Endothelial cell (in vitro differentiated cells): ENCODE measurements around the gene SLC17A2. TPM values are rescaled to one million over a fixed set of nuclear protein-coding genes. Genes with fewer than 3 reads are reported as not detected.

Experiments used
- DNase-seq: peaks from one replicate; pipeline ENCODE4 v3.0.0; 2021; ENCODE audit warnings: low spot score
- H3K27ac Mint-ChIP-seq: one replicate; pipeline ENCODE4 v1.8.0; 2021; ENCODE audit warnings: mixed read lengths, inconsistent platforms; ENCODE audit not compliant: unreplicated experiment
- H3K27me3 Mint-ChIP-seq: one replicate; pipeline ENCODE4 v1.8.0; 2021; ENCODE audit warnings: mild to moderate bottlenecking, moderate library complexity, mixed read lengths, inconsistent platforms; ENCODE audit not compliant: unreplicated experiment
- H3K36me3 Mint-ChIP-seq: one replicate; pipeline ENCODE4 v1.8.0; 2021; ENCODE audit warnings: mild to moderate bottlenecking, low read depth, mixed read lengths, inconsistent platforms; ENCODE audit not compliant: unreplicated experiment
- H3K4me1 Mint-ChIP-seq: one replicate; pipeline ENCODE4 v1.8.0; 2021; ENCODE audit warnings: mild to moderate bottlenecking, mixed read lengths, inconsistent platforms; ENCODE audit not compliant: unreplicated experiment
- H3K4me3 Mint-ChIP-seq: one replicate; pipeline ENCODE4 v1.8.0; 2021; ENCODE audit warnings: mild to moderate bottlenecking, mixed read lengths, inconsistent platforms; ENCODE audit not compliant: unreplicated experiment
- H3K9me3 Mint-ChIP-seq: one replicate; pipeline ENCODE4 v1.8.0; 2021; ENCODE audit warnings: mixed read lengths, inconsistent platforms; ENCODE audit not compliant: unreplicated experiment
- total RNA-seq: library from RNA; stranded (reverse); fragmentation: NEBNext Ultra II Directional; extraction: Animal tissue kit (Norgen Biotek cat#: 25700); gene quantifications from one replicate; pipeline ENCODE4 v1.2.1, GENCODE V29; 2021; ENCODE audit not compliant: unreplicated experiment
- TF ChIP-seq, protein P1 (sequence below): fragments of 200-600 bp; sonication (generic); IDR thresholded peaks from one replicate; pipeline ENCODE4 v1.5.0; 2021; ENCODE audit warnings: antibody characterized with exemption; ENCODE audit not compliant: unreplicated experiment

Gene SLC17A2
- total RNA-seq, 1 donor from 2014 or later = not detected

GRCh38 chr6:25886066-25886465 lies 44.4 kb downstream of the SLC17A2 start:
- no peak overlapping the region for H3K4me3 Mint-ChIP-seq
- no peaks in the 10 kb centered on the region for H3K27me3 Mint-ChIP-seq
- no peak overlapping the region for H3K27ac Mint-ChIP-seq
- TF ChIP-seq, protein P1, sequence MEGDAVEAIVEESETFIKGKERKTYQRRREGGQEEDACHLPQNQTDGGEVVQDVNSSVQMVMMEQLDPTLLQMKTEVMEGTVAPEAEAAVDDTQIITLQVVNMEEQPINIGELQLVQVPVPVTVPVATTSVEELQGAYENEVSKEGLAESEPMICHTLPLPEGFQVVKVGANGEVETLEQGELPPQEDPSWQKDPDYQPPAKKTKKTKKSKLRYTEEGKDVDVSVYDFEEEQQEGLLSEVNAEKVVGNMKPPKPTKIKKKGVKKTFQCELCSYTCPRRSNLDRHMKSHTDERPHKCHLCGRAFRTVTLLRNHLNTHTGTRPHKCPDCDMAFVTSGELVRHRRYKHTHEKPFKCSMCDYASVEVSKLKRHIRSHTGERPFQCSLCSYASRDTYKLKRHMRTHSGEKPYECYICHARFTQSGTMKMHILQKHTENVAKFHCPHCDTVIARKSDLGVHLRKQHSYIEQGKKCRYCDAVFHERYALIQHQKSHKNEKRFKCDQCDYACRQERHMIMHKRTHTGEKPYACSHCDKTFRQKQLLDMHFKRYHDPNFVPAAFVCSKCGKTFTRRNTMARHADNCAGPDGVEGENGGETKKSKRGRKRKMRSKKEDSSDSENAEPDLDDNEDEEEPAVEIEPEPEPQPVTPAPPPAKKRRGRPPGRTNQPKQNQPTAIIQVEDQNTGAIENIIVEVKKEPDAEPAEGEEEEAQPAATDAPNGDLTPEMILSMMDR = no peak
- no peaks in the 10 kb centered on the region for H3K9me3 Mint-ChIP-seq
- H3K4me1 Mint-ChIP-seq = no peaks in the 10 kb centered on the region
- DNase-seq = no peak
- H3K36me3 Mint-ChIP-seq = no peaks in the 10 kb centered on the region

GRCh38 chr6:25883991-25884390 lies 46.5 kb downstream of the SLC17A2 start:
- Mint-ChIP-seq H3K4me3 (no peak overlapping the region), H3K36me3 (no peaks in the 10 kb centered on the region), H3K27ac (no peak overlapping the region), H3K4me1 (no peaks in the 10 kb centered on the region), H3K27me3 (no peaks in the 10 kb centered on the region), H3K9me3 (no peaks in the 10 kb centered on the region)
- no peak for DNase-seq
- TF ChIP-seq, protein P1 = no peak

GRCh38 chr6:25883536-25883935 lies 47.0 kb downstream of the SLC17A2 start:
- Mint-ChIP-seq H3K4me1 (no peaks in the 10 kb centered on the region), H3K27ac (no peak overlapping the region), H3K9me3 (no peaks in the 10 kb centered on the region), H3K4me3 (no peak overlapping the region), H3K27me3 (no peaks in the 10 kb centered on the region), H3K36me3 (no peaks in the 10 kb centered on the region)
- DNase-seq = no peak
- TF ChIP-seq, protein P1 = no peak

DNA sequence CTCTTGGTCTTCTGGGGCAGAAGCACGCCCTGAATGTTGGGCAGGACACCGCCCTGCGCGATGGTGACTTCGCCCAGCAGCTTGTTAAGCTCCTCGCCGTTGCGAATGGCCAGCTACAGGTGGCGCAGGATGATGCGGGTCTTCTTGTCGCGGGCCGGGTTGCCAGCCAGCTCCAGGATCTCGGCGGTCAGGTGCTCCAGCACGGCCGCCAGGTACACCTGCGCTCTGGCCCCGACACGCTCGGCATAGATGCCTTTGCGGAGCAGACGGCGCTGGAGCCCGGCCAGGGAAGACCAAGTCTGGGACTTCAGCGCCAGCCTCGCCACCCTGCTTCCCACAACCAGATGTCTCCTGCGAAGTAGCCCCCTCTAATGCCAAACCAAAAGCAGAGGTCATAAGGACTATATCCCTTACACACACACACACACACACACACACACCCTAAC lies 48.4 kb downstream of the SLC17A2 start:
- peak; percentile 61 for DNase-seq

GRCh38 chr6:25880601-25881000 lies 49.9 kb downstream of the SLC17A2 start:
- TF ChIP-seq, protein P1 = no peak
- Mint-ChIP-seq H3K4me3 (no peak overlapping the region), H3K9me3 (no peaks in the 10 kb centered on the region), H3K27me3 (no peaks in the 10 kb centered on the region), H3K27ac (no peak overlapping the region), H3K4me1 (no peaks in the 10 kb centered on the region), H3K36me3 (no peaks in the 10 kb centered on the region)
- DNase-seq = no peak

More for the DNA sequence above, 48.4 kb downstream of the SLC17A2 start:
- no peaks in the 10 kb centered on the region for H3K4me1 Mint-ChIP-seq
- no peaks in the 10 kb centered on the region for H3K27me3 Mint-ChIP-seq
- no peak overlapping the region for H3K27ac Mint-ChIP-seq
- H3K9me3 Mint-ChIP-seq = no peaks in the 10 kb centered on the region
- no peaks in the 10 kb centered on the region for H3K36me3 Mint-ChIP-seq
- peak overlapping the region; percentile 75 for H3K4me3 Mint-ChIP-seq
- TF ChIP-seq, protein P1 = peak; percentile 42
